ENCODE measurements around the gene MDH2.
"Not testable (repeated sequence)": the region's sequence is repeated elsewhere in the genome, so short reads cannot be mapped to it uniquely, and the experiment has no call there.

Gene MDH2

DNA sequence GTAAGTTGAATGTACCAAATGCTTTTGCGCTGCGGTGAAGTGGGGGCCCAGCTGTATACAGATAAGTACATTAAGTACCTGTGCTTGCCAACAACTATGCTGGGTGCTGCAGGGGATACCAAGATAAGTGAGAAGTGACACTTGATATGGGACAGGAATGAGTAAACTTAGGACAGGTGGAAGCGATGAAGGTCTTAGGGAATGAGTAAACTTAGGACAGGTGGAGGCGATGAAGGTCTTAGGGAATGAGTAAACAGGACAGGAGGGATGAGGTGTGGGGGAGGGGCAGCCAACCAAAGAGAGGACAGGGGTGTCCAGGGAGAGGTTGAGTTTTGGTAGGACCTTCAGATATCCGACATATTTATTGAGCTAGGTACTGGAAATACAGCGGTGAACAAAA, 1.4 kb downstream of the MDH2 start:
- no peak for DNase-seq

- no peak for DNase-seq
These were observed 2.6 kb downstream of the MDH2 start for GRCh38 chr7:76050545-76050944.

DNA sequence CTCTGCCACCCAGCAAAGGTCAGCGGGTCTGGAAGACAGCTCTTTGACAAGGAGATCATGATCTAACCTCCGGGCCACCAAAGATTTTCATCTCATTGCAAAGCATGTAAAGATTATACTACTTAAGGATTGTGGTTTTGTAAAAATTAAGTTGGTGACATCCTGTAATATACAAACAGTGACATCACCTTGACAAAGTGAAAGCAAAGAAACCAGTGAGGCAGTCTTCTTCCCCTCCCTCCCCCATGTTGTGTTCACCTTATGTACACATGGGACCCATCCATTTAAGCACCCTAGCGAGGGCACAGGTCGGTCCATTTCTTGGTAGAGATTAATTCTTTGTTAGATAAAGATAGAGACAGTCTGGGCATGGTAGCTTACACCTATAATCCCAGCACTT, 3.9 kb downstream of the MDH2 start:
- DNase-seq: no peak

DNA sequence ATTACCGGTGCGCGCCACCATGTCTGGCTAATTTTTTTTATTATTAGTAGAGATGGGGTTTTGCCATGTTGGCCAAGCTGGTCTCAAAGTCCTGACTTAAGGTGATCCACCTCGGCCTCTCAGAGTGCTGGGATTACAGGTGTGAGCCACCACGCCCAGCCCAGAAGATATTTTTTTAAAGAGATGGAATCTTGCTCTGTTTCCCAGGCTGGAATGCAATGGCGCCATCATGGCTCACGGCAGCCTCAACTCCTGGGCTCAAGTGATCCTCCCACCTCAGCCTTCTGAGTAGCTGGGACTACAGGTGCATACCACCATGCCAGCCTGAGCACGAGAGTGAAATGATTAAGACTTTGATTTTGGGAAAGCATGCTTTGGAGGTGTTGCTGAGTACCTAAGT, 4.8 kb downstream of the MDH2 start:
- DNase-seq: not testable (repeated sequence)

- DNase-seq: no peak
These were observed 5.6 kb downstream of the MDH2 start for GRCh38 chr7:76053461-76053860.

GRCh38 chr7:76054123-76055120, 6.5 kb downstream of the MDH2 start:
- DNase-seq: no peak

GRCh38 chr7:76056241-76056640, 8.3 kb downstream of the MDH2 start:
- DNase-seq: no peak

DNA sequence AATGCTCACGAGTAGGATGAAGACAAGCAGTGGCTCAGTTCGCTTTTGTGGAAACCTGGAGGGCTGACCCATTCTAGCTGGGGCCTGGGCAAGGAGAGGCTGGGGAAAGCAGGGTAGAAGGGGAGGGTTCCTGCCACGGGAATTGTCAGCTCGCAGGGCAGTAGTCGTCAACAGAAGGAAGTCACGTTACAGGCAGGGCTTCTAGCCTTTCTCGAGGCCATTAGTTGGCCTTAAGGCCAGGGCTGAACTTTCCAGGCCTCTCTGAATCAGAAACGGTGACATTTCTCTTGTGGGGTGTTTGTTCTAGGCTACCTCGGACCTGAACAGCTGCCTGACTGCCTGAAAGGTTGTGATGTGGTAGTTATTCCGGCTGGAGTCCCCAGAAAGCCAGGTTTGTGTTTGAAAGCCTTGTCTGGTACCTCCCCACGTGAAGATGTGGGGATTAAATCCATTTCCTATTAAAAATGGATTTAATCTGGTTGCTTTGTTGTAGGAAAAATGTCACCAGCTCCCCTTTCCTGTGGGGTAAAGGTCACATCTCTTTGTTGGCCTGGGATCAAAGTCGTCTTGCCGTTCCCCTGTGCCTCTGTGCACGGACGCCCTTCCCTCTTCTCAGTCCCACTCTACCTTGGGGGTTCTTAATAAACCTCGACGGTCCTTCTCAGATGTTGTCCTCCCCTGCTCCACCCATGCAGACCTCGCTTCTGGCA, 9.4 kb downstream of the MDH2 start:
- no peak for DNase-seq

DNA sequence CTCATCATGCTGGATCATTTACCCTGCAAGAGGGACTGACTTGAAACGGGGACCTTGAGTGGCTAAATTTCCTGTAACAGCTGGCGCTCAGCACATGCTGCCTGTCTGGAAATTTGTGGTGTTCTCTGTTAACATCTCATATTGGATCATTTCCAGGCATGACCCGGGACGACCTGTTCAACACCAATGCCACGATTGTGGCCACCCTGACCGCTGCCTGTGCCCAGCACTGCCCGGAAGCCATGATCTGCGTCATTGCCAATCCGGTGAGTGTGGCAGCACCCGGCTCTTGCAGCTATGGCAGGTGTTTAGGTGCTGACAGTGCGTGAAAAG, 9.9 kb downstream of the MDH2 start:
- DNase-seq: no peak

DNA sequence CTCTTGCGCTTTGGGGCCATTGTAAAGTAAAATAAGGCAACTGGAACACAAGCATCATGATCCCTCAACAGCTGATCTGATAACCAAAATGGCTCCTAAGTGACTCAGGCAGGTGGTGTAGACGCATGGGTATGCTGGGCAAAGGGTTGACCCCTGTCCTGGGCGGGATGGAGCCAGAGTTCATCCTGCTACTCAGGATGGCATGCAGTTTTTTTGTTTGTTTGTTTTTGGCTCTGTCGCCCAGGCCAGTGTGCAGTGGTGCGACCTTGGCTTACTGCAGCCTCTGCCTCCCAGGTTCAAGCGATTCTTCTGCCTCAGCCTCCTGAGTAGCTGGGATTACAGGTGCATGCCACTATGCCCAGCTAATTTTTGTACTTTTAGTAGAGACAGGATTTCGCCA, 10.8 kb downstream of the MDH2 start:
- not testable (repeated sequence) for DNase-seq

DNA sequence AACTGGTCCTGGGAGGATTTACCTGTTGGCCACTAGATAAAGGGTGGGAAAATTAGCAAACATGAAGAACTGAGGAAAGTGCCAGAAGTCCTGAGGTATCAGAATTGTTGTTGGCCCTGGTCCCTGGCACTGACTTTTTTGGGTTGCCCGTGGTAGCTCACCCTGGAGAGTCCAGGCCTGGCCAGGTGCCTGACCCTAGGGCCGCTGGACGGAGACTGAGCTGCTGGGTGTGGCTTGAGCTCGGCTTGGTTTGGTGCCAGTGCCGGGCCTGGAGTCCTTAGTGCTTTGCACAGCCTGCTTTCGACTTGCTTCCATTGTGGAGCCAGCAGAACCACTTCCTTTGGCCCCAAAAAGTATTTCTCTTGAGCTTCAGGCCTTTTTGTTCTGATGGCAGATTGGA, 12.9 kb downstream of the MDH2 start:
- DNase-seq: no peak

DNA sequence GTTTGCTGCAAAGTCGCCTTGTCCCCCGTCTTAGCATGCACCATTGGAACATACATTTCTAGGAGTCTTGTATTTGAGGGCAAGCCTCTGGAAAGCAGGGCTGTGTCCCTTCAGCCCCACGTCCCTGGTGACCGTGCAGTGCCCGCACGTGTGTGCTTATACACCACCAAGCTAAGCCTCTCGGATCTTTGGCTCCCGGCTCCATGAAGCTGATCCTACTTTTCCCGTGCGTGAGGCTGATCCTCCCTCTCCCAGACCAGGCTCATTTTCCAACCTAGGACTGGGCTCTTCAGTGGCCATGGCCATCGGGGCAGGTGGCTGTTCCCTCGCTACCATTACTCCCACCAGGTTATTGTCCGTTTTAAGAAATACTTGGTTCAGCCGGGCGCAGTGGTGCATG, 14.3 kb downstream of the MDH2 start:
- DNase-seq: no peak

GRCh38 chr7:76063114-76063513, 15.2 kb downstream of the MDH2 start:
- no peak for DNase-seq

DNA sequence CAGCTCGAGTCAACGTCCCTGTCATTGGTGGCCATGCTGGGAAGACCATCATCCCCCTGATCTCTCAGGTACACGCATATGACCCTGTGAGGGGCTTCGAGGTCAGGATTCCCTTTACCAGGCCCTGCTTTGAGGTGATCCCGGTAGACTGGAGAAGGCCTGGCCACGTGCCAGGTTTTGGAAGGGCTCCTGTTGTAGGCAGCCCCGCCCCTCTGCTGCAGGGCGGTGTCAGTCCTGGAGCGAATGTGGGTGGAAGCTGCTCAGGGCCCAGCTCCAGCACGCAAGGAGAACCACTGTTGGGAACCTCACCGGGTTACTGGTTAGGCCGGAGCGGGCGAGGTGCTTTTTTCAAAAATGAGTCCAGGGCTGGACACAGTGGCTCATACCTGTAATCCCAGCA, 15.6 kb downstream of the MDH2 start:
- DNase-seq: no peak

DNA sequence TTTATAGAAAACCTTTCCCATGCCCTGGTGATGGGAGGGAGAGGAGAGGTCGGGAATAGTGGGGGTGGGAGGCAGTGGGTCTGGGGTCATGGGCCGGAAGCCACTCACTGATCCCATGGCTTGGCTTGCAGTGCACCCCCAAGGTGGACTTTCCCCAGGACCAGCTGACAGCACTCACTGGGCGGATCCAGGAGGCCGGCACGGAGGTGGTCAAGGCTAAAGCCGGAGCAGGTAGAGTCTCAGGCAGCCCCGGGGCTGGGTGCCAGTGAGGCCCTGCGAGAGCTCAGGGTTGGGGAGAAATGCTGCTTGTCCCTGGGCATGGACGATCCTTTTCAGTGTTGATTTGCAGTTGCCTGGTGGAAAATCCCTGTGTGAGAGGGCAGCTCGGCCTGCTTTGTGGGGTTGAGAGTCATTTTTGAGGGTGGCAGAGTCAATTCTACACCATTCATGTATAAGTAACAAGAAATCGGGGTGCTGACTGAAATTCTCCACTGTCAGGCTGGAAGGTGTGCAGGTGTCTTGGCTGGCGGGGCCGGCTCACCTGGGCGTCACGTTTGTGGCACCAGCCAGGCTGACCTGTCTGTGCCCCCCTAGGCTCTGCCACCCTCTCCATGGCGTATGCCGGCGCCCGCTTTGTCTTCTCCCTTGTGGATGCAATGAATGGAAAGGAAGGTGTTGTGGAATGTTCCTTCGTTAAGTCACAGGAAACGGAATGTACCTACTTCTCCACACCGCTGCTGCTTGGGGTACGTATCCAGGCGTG, 16.5 kb downstream of the MDH2 start:
- DNase-seq: no peak

GRCh38 chr7:76065016-76065612, 17.2 kb downstream of the MDH2 start:
- no peak for DNase-seq

DNA sequence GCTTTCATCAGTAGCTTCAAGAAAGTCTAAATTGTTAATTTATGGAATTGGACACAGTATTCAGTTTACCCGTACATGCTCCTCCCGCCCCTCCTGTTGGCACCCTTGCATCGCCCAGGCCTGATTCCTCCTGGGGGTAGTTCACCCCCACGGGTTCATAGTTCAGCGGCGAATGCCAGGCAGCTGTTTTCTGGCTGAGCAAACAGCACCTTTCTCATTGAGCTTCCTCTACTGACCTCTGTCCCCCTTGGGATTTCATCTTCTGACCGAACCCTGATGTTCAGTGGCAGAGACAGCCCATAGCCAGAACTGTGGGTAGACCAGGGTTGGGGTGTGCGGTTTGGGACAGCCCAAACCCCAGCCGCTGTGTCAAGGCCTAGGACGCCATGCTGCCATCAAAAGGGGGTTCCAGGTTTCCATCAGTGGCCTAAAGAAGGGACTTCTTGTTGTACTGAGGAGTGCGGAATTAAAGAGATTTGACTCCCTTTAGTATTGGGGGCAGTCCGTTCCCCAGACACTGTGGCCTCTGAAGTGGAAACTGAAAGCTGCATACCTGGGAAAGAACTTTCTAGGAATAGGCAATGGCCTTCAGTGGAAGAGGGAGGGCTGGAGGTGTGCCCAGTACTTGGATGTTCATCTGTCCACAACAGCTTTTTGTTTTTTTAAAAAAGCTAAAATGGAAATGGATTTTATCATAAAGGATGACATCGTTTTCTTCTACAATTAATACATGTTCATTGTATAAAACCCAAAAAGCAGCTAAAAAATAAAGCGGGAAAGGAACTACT, 19.0 kb downstream of the MDH2 start:
- no peak for DNase-seq

- peak; percentile 18 for DNase-seq
These were observed 21.3 kb downstream of the MDH2 start for GRCh38 chr7:76069238-76069638.

DNA sequence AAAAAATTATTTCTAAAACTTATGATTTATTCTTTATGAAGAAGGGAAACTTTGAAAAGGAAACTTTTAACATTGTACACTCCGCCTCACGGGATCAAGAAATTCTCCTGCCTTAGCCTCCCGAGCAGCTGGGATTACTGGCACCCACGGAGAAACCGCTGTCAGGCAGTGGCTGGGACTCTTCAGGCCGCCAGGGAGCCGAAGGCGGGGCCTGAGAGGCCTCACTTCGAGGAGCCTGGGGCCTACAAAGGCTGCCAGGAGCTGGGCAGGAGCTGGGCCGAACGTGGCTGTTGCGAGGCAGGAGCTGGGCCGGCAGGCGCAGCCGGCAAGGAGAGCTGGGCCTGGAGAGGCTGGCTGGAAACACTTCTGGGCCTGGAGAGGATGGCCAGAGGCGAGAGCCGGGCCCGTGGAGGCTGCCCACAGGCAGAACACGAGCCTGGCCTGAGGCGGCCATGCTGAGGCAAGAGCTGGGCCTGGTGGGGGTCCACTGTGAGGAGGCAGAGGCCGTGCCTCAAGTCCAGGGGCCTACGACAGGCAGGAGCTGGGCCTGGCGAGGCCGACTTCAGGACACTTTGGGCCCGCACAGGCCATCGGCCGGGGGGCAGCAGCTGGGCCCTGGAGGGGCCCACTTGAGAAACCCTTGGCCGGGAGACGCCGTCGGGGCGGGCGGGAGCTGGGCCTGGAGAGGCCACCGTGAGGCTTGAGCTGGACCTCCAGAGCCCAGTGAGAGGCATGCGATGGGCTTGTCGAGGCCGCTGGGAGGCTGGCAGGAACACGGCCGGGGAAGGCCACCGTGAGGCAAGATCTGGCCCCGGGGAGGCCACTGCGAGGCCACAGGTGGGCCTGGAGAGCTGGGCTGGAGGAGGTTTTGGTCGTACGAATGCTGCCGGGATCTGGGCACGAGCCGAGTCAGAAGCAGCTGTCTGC, 23.7 kb downstream of the MDH2 start:
- DNase-seq: no peak

- DNase-seq: no peak
These were observed 24.6 kb downstream of the MDH2 start for GRCh38 chr7:76072243-76073148.

All from GOT3 (cell line).